Neutrophil (primary cell): ENCODE measurements around the gene CNOT8.

Experiments
- H3K27ac ChIP-seq: fragments of 200-600 bp; sonication (generic); 2 replicates; pipeline ENCODE4 v1.5.1; 2016; ENCODE audit warnings: mild to moderate bottlenecking, moderate library complexity
- H3K27me3 ChIP-seq: fragments of 200-600 bp; sonication (generic); 2 replicates; pipeline ENCODE4 v1.6.0; 2016; ENCODE audit warnings: mild to moderate bottlenecking
- H3K36me3 ChIP-seq: fragments of 200-600 bp; sonication (generic); 2 replicates; pipeline ENCODE4 v1.5.1; 2017
- H3K4me1 ChIP-seq, 2 experiments: fragments of 200-600 bp in 1 of 2; sonication (generic) in 1 of 2; 1 replicate in 1 of 2; 2 replicates in 1 of 2; pipeline versions ENCODE4 v1.5.1 to v1.6.1; 2013 to 2016; ENCODE audit warnings: low read depth in 1 of 2, low read length in 1 of 2, mild to moderate bottlenecking in 1 of 2, moderate library complexity in 1 of 2; ENCODE audit not compliant: control insufficient read depth in 1 of 2, insufficient read depth in 1 of 2
- H3K4me3 ChIP-seq, 2 experiments: fragments of 200-600 bp in 1 of 2; sonication (generic) in 1 of 2; 1 replicate in 1 of 2; 2 replicates in 1 of 2; pipeline ENCODE4 v1.5.1; 2013 to 2016; ENCODE audit warnings: low read depth in 1 of 2, low read length in 1 of 2, mild to moderate bottlenecking in 1 of 2, moderate library complexity in 1 of 2
- H3K9me3 ChIP-seq: fragments of 200-600 bp; sonication (generic); 2 replicates; pipeline ENCODE4 v1.5.1; 2016
- TF ChIP-seq, protein P1 (sequence below): fragments of 200-600 bp; sonication (generic); IDR thresholded peaks from 2 replicates; pipeline ENCODE4 v1.5.1; 2016; ENCODE audit warnings: antibody characterized with exemption

Gene CNOT8

DNA sequence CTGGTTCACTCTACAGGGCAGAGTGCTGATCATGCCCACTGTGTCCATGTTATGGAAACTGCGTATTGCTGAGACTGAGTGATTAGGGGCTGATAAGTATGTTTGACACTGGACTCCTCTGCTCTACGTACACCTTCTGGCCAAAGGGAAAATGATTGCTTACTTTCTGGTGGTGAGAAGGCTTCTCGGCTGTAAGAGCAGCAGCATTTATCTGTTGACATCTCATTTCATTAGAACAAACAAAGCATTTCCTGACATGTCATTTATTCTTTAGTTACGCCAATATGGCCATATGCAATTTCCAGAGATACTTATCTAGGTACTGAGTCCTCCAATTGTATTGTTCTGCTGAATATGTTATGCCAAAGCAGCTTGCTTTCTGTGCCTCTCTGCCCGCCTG is 13.6 kb upstream of the CNOT8 start:
- no peaks in the 10 kb centered on the region for H3K36me3 ChIP-seq
- TF ChIP-seq, protein P1, sequence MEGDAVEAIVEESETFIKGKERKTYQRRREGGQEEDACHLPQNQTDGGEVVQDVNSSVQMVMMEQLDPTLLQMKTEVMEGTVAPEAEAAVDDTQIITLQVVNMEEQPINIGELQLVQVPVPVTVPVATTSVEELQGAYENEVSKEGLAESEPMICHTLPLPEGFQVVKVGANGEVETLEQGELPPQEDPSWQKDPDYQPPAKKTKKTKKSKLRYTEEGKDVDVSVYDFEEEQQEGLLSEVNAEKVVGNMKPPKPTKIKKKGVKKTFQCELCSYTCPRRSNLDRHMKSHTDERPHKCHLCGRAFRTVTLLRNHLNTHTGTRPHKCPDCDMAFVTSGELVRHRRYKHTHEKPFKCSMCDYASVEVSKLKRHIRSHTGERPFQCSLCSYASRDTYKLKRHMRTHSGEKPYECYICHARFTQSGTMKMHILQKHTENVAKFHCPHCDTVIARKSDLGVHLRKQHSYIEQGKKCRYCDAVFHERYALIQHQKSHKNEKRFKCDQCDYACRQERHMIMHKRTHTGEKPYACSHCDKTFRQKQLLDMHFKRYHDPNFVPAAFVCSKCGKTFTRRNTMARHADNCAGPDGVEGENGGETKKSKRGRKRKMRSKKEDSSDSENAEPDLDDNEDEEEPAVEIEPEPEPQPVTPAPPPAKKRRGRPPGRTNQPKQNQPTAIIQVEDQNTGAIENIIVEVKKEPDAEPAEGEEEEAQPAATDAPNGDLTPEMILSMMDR = no peak
- no peaks in the 10 kb centered on the region for H3K27me3 ChIP-seq

DNA sequence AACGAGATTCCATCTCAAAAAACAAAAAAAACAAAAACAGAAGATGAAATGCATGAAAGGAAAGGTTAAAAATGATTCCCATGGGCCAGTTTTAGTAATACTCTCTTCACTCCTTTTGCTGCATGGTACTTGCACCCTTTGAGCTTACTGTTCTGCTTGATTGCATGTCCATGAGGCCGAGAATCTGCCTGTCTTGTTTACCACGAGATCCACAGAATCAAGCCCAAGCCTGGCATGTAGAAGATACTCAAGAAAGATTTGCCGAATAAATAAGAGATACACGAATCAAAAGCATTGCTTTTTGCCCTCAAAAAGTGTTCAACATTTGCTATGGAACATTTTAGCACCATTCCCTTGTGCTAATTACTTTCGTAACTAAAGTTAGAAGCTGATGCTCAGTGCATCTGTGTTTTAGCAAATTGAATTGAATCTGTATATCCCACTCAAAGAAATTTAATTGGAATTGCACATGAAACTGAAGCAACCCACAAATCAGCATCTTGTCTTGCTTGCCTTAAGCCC is 9.1 kb upstream of the CNOT8 start:
- TF ChIP-seq, protein P1 = no peak
- Histone ChIP-seq H3K4me3 (no peak overlapping the region), H3K27ac (peak overlapping the region; percentile 55), H3K27me3 (no peaks in the 10 kb centered on the region), H3K36me3 (no peaks in the 10 kb centered on the region), H3K4me1 (peaks cover 18 to 19% of the 10 kb centered on the region in 2 experiments), H3K9me3 (no peaks in the 10 kb centered on the region)

More for the DNA sequence above, 13.6 kb upstream of the CNOT8 start:
- peaks cover 6% of the 10 kb centered on the region in 2 experiments for H3K4me1 ChIP-seq
- no peak overlapping the region for H3K4me3 ChIP-seq
- no peak overlapping the region for H3K27ac ChIP-seq
- no peaks in the 10 kb centered on the region for H3K9me3 ChIP-seq

DNA sequence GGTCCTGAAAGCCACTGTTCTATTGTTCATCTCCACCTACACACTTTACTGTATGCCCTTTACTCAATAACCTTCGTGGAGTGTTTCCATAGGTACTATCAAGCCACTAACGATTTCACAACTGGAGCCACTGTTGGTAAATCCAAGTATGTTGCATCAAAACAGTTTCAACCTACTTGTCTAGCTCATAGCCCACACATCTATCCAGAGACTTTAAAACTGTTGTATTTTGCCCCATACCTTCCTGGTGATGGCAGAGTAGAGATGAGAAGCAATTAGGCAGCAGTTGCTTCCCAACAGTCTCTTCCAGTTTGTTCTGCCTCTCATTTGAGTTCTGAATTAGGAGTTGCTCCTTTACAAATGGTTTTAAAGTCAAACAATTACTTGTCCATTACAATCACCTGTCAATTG is 8.6 kb upstream of the CNOT8 start:
- Histone ChIP-seq H3K4me1 (peaks cover 18 to 19% of the 10 kb centered on the region in 2 experiments), H3K9me3 (no peaks in the 10 kb centered on the region), H3K27me3 (no peaks in the 10 kb centered on the region), H3K4me3 (no peak overlapping the region), H3K36me3 (no peaks in the 10 kb centered on the region), H3K27ac (peak overlapping the region; percentile 55)
- TF ChIP-seq, protein P1 = no peak

DNA sequence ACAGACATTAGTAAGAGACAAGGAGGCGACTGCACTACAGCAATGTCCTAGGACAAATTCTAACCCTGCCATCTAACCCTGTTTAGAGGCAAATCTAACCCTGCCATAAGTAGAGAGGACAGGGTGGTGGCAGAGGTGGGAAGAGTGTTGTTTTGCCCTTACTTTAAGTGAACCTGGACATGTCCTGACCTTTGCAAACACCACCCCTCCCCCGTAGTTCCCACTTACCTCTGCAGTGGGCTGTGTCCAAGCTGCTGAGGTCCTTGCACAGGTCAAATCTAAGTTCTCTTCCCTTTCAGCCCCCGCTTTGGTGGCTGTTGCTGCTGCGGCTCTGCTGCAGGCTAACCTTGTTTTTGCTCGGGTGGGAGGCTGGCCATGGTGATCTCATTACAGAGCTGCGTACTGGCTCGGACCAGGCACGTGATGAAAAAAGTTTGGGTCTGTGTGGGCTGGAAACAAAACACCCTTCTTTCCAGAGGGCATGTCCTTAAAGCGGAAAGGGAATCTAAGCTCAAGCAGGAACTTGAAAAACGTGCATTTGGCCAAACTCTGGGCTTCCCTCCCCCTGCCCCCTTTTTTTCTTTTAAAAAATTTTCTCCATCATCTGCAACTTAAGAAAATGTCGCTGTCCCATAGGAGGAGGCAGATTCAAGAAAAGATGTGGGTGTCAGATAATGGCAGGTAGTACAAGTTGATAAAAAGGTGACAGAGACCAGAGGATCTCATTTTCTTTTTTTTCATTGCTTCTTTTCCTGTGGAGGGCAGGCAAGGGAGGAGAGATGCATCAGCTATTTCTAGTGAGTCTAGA is 8.0 kb upstream of the CNOT8 start, which contains the start of gene FAXDC2:
TSS of gene FAXDC2 (minus strand) at position 349 of the 808 bp plus-strand sequence. CDS start 12,425 bp downstream, outside the sequence.
- peak within 1 kb of the TSS; percentile 55 for H3K27ac ChIP-seq
- TF ChIP-seq, protein P1 = no peak

DNA sequence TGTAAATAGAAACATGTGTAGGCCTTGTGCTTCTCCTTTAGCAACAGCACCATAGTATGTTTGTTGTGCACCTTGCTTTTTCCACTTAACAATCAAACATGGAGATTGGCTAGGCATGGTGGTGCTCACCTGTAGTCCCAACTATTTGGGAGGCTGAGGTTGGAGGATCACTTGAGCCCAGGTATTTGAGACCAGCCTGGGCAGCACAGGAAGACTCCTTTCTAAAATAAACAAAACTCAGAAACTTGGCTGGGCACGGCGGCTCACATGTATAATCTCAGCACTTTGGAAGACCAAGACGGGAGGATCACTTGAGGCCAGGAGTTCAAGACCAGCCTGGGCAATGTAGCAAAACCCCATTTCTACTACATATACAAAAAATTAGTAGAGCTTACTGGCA is 7.1 kb upstream of the CNOT8 start:
- Histone ChIP-seq H3K4me1 (peaks cover 18 to 19% of the 10 kb centered on the region in 2 experiments), H3K27me3 (no peaks in the 10 kb centered on the region), H3K36me3 (no peaks in the 10 kb centered on the region), H3K4me3 (no peak overlapping the region), H3K27ac (no peak overlapping the region), H3K9me3 (no peaks in the 10 kb centered on the region)
- TF ChIP-seq, protein P1 = no peak

More for the DNA sequence above, 8.0 kb upstream of the CNOT8 start, which contains the start of gene FAXDC2:
- Histone ChIP-seq H3K4me3 (peak within 1 kb of the TSS in 1 of 2 experiments; percentile 24), H3K36me3 (no peaks in the 10 kb centered on the region), H3K27me3 (no peaks in the 10 kb centered on the region), H3K4me1 (peaks cover 18 to 19% of the 10 kb centered on the region in 2 experiments), H3K9me3 (no peaks in the 10 kb centered on the region)
